Subcutaneous abdominal adipose tissue (tissue), 5 donors: ENCODE measurements around the gene ZNF500.

ENCODE experiments used
- H3K27ac ChIP-seq: one replicate; pipeline ENCODE4 v1.7.0; 2013; ENCODE audit warnings: low read depth, mild to moderate bottlenecking, inconsistent platforms, low read length, moderate library complexity
- H3K27me3 ChIP-seq, 5 donors: one replicate each; pipeline ENCODE4 v1.7.0; 2013; ENCODE audit warnings: low read length in 5 of 5, inconsistent platforms in 1 of 5; ENCODE audit not compliant: control insufficient read depth in 5 of 5, insufficient read depth in 4 of 5
- H3K36me3 ChIP-seq, 5 donors: one replicate each; pipeline ENCODE4 v1.7.0; 2013; ENCODE audit warnings: low read length in 5 of 5; ENCODE audit not compliant: control insufficient read depth in 5 of 5, insufficient read depth in 5 of 5
- H3K4me1 ChIP-seq, 5 donors: one replicate each; pipeline ENCODE4 v1.7.0; 2013; ENCODE audit warnings: low read length in 5 of 5, mild to moderate bottlenecking in 3 of 5, moderate library complexity in 1 of 5; ENCODE audit not compliant: control insufficient read depth in 5 of 5, insufficient read depth in 5 of 5
- H3K4me3 ChIP-seq, 5 donors: one replicate each; pipeline ENCODE4 v1.7.0; 2013; ENCODE audit warnings: low read length in 5 of 5, low read depth in 1 of 5
- H3K9ac ChIP-seq, 5 donors: one replicate each; pipeline ENCODE4 v1.7.0; 2013; ENCODE audit warnings: low read length in 5 of 5, mild to moderate bottlenecking in 4 of 5, moderate library complexity in 3 of 5
- H3K9me3 ChIP-seq, 5 donors: one replicate each; pipeline ENCODE4 v1.7.0; 2013; ENCODE audit warnings: low read length in 5 of 5; ENCODE audit not compliant: control insufficient read depth in 5 of 5
- donor health status: healthy.
- donor health status: healthy.
- donor health status: healthy.
- donor health status: healthy.
- donor health status: healthy.

Gene ZNF500

GRCh38 chr16:4796982-4797804, 30.2 kb upstream of the ZNF500 start:
- no peak overlapping the region for H3K9ac ChIP-seq
- peaks cover 0 to 16% (median 3%) of the 10 kb centered on the region in 5 donors for H3K36me3 ChIP-seq
- no peaks in the 10 kb centered on the region for H3K27me3 ChIP-seq
- peaks cover 0 to 22% (median 11%) of the 10 kb centered on the region in 5 donors for H3K4me1 ChIP-seq
- no peaks in the 10 kb centered on the region for H3K9me3 ChIP-seq
- H3K27ac ChIP-seq = no peak overlapping the region
- no peak overlapping the region for H3K4me3 ChIP-seq

- Histone ChIP-seq H3K4me1 (peaks cover 0 to 10% (median 0%) of the 10 kb centered on the region in 5 donors), H3K36me3 (peaks cover 0 to 16% (median 3%) of the 10 kb centered on the region in 5 donors), H3K9me3 (no peaks in the 10 kb centered on the region), H3K27me3 (no peaks in the 10 kb centered on the region), H3K4me3 (no peak overlapping the region), H3K27ac (no peak overlapping the region), H3K9ac (no peak overlapping the region)
Observed at GRCh38 chr16:4795828-4796572, 29.0 kb upstream of the ZNF500 start.

GRCh38 chr16:4795181-4795827, 28.3 kb upstream of the ZNF500 start, which contains the start of gene SMIM22:
Gene SMIM22 (plus strand): TSS chr16:4795369. CDS start chr16:4795735, 366 bp downstream.
- Histone ChIP-seq H3K27ac (no peak within 1 kb of the TSS), H3K4me3 (no peak within 1 kb of the TSS), H3K9ac (no peak within 1 kb of the TSS), H3K27me3 (no peaks in the 10 kb centered on the region), H3K36me3 (peaks cover 0 to 16% (median 3%) of the 10 kb centered on the region in 5 donors), H3K4me1 (peaks cover 0 to 3% (median 0%) of the 10 kb centered on the region in 5 donors), H3K9me3 (no peaks in the 10 kb centered on the region)

GRCh38 chr16:4792951-4793513, 26.1 kb upstream of the ZNF500 start:
- Histone ChIP-seq H3K36me3 (peaks cover 0 to 11% (median 0%) of the 10 kb centered on the region in 5 donors), H3K4me1 (no peaks in the 10 kb centered on the region), H3K4me3 (no peak overlapping the region), H3K9ac (no peak overlapping the region), H3K9me3 (no peaks in the 10 kb centered on the region), H3K27ac (no peak overlapping the region), H3K27me3 (no peaks in the 10 kb centered on the region)

GRCh38 chr16:4790871-4791270, 23.9 kb upstream of the ZNF500 start:
- H3K9ac ChIP-seq = no peak overlapping the region
- H3K4me1 ChIP-seq = no peaks in the 10 kb centered on the region
- no peaks in the 10 kb centered on the region for H3K36me3 ChIP-seq
- no peaks in the 10 kb centered on the region for H3K9me3 ChIP-seq
- H3K27me3 ChIP-seq = peaks cover 0 to 2% (median 0%) of the 10 kb centered on the region in 5 donors
- H3K27ac ChIP-seq = no peak overlapping the region
- no peak overlapping the region for H3K4me3 ChIP-seq

GRCh38 chr16:4790261-4790660, 23.3 kb upstream of the ZNF500 start:
- no peak overlapping the region for H3K4me3 ChIP-seq
- no peak overlapping the region for H3K9ac ChIP-seq
- no peaks in the 10 kb centered on the region for H3K4me1 ChIP-seq
- H3K36me3 ChIP-seq = no peaks in the 10 kb centered on the region
- H3K27me3 ChIP-seq = peaks cover 0 to 2% (median 0%) of the 10 kb centered on the region in 5 donors
- no peaks in the 10 kb centered on the region for H3K9me3 ChIP-seq
- no peak overlapping the region for H3K27ac ChIP-seq

GRCh38 chr16:4788910-4789309, 21.9 kb upstream of the ZNF500 start:
- Histone ChIP-seq H3K9ac (no peak overlapping the region), H3K27ac (no peak overlapping the region), H3K27me3 (peaks cover 0 to 2% (median 0%) of the 10 kb centered on the region in 5 donors), H3K36me3 (no peaks in the 10 kb centered on the region), H3K9me3 (no peaks in the 10 kb centered on the region), H3K4me3 (no peak overlapping the region), H3K4me1 (no peaks in the 10 kb centered on the region)

- Histone ChIP-seq H3K9me3 (no peaks in the 10 kb centered on the region), H3K9ac (no peak overlapping the region), H3K36me3 (no peaks in the 10 kb centered on the region), H3K4me1 (no peaks in the 10 kb centered on the region), H3K27me3 (peaks cover 0 to 2% (median 0%) of the 10 kb centered on the region in 5 donors), H3K4me3 (no peak overlapping the region), H3K27ac (no peak overlapping the region)
Observed at GRCh38 chr16:4788489-4788889, 21.5 kb upstream of the ZNF500 start.

GRCh38 chr16:4787627-4788482, 20.9 kb upstream of the ZNF500 start, which contains the start of gene SEPTIN12:
Gene SEPTIN12 (minus strand): TSS chr16:4788345. CDS start chr16:4787645, 700 bp downstream.
- Histone ChIP-seq H3K36me3 (no peaks in the 10 kb centered on the region), H3K9ac (no peak within 1 kb of the TSS), H3K4me1 (no peaks in the 10 kb centered on the region), H3K9me3 (no peaks in the 10 kb centered on the region), H3K27ac (no peak within 1 kb of the TSS), H3K27me3 (peaks cover 0 to 2% (median 0%) of the 10 kb centered on the region in 5 donors), H3K4me3 (no peak within 1 kb of the TSS)
